Measurements from ENCODE around the gene ERAS.
"Not testable (repeated sequence)": the region's sequence is repeated elsewhere in the genome, so short reads cannot be mapped to it uniquely, and the experiment has no call there.

The ERAS gene

GRCh38 chrX:48818098-48818497, 8.2 kb upstream of the ERAS start:
- CTCF ChIA-PET, result no interaction called here
- DNase-seq (ENCODE audit: low read depth, low spot score), result no peak
- H3K4me3 ChIP-seq (ENCODE audit: low read depth, low read length), result no peak overlapping the region
- no peak for TF ChIP-seq CTCF (IDR thresholded peaks at IDR 0.05; ENCODE audit: insufficient read depth, low read length, missing control alignments)
- POLR2A ChIA-PET, result no interaction called here

- TF ChIP-seq CTCF (IDR thresholded peaks at IDR 0.05; ENCODE audit: insufficient read depth, low read length, missing control alignments), result no peak
- POLR2A ChIA-PET, result no interaction called here
- DNase-seq (ENCODE audit: low read depth, low spot score), result no peak
- CTCF ChIA-PET, result no interaction called here
- H3K4me3 ChIP-seq (ENCODE audit: low read depth, low read length), result no peak overlapping the region
Observed at GRCh38 chrX:48818866-48819265, 7.4 kb upstream of the ERAS start.

- H3K4me3 ChIP-seq (ENCODE audit: low read depth, low read length); DNase-seq (ENCODE audit: low read depth, low spot score); CTCF ChIA-PET; POLR2A ChIA-PET: not testable (repeated sequence)
Observed at GRCh38 chrX:48819394-48819793, 6.9 kb upstream of the ERAS start.

GRCh38 chrX:48823053-48823452, 3.3 kb upstream of the ERAS start:
- no peak for DNase-seq (ENCODE audit: low read depth, low spot score)
- TF ChIP-seq CTCF (IDR thresholded peaks at IDR 0.05; ENCODE audit: insufficient read depth, low read length, missing control alignments), result no peak
- no peak overlapping the region for H3K4me3 ChIP-seq (ENCODE audit: low read depth, low read length)
- ChIA-PET CTCF (no interaction called here), POLR2A (no interaction called here)

- ChIA-PET CTCF (no interaction called here), POLR2A (no interaction called here)
- no peak overlapping the region for H3K4me3 ChIP-seq (ENCODE audit: low read depth, low read length)
- TF ChIP-seq CTCF (IDR thresholded peaks at IDR 0.05; ENCODE audit: insufficient read depth, low read length, missing control alignments), result no peak
- DNase-seq (ENCODE audit: low read depth, low spot score), result no peak
Observed at GRCh38 chrX:48824066-48824465, 2.2 kb upstream of the ERAS start.

GRCh38 chrX:48826876-48827653, 752 bp downstream of the ERAS start:
- DNase-seq (ENCODE audit: low read depth, low spot score), result no peak
- CTCF ChIA-PET, result no interaction called here
- TF ChIP-seq CTCF (IDR thresholded peaks at IDR 0.05; ENCODE audit: insufficient read depth, low read length, missing control alignments), result no peak
- H3K4me3 ChIP-seq (ENCODE audit: low read depth, low read length), result no peak overlapping the region
- POLR2A ChIA-PET, result no interaction called here

GRCh38 chrX:48827654-48827968, 1.3 kb downstream of the ERAS start:
- no peak for TF ChIP-seq CTCF (IDR thresholded peaks at IDR 0.05; ENCODE audit: insufficient read depth, low read length, missing control alignments)
- DNase-seq (ENCODE audit: low read depth, low spot score), result no peak
- CTCF ChIA-PET, result no interaction called here
- no peak overlapping the region for H3K4me3 ChIP-seq (ENCODE audit: low read depth, low read length)
- POLR2A ChIA-PET, result no interaction called here
